GM23338 (cell line): Measurements from ENCODE around the gene ZKSCAN8. TPM values are rescaled to one million over a fixed set of nuclear protein-coding genes. Genes with fewer than 3 reads are reported as not detected.
A peak's percentile ranks its signal among the peaks of the same experiment; 100 is the strongest.

Source experiments
- ATAC-seq: fragments of 200-7000 bp; cut with Tn5 transposase; 3 replicates; pipeline ENCODE4 v1.9.1; 2020
- DNase-seq: peaks from one replicate; pipeline ENCODE4 v3.0.0-alpha.2; 2015; ENCODE audit warnings: low spot score
- H2AFZ ChIP-seq: fragments of 200-600 bp; sonication (generic); 2 replicates; pipeline ENCODE4 v1.8.0; 2016; ENCODE audit warnings: antibody characterized with exemption, mild to moderate bottlenecking, moderate library complexity
- H3F3A ChIP-seq: fragments of 200-600 bp; sonication (generic); replicated peaks from 2 replicates; pipeline ENCODE4 v1.8.0; 2017; ENCODE audit warnings: antibody characterized with exemption, mixed run types, low read depth
- H3K27ac ChIP-seq: fragments of 200-600 bp; sonication (generic); 2 replicates; pipeline ENCODE4 v1.6.1; 2016; ENCODE audit warnings: low read depth
- H3K27me3 ChIP-seq: fragments of 200-600 bp; sonication (generic); 2 replicates; pipeline ENCODE4 v1.8.0; 2016; ENCODE audit warnings: mild to moderate bottlenecking, mixed run types, moderate library complexity; ENCODE audit not compliant: insufficient read depth
- H3K36me3 ChIP-seq: fragments of 200-600 bp; sonication (generic); 2 replicates; pipeline ENCODE4 v1.8.0; 2016; ENCODE audit warnings: mild to moderate bottlenecking; ENCODE audit not compliant: insufficient read depth
- H3K4me1 ChIP-seq: fragments of 200-600 bp; sonication (generic); 2 replicates; pipeline ENCODE4 v1.8.0; 2016; ENCODE audit warnings: mild to moderate bottlenecking, moderate library complexity; ENCODE audit not compliant: insufficient read depth
- H3K4me2 ChIP-seq: fragments of 200-600 bp; sonication (generic); 2 replicates; pipeline ENCODE4 v1.7.1; 2017; ENCODE audit warnings: mixed run types
- H3K4me3 ChIP-seq: fragments of 200-600 bp; sonication (generic); 2 replicates; pipeline ENCODE4 v1.6.1; 2016; ENCODE audit warnings: mixed run types
- H3K79me2 ChIP-seq: fragments of 200-600 bp; sonication (generic); replicated peaks from 2 replicates; pipeline ENCODE4 v1.8.0; 2017; ENCODE audit warnings: mild to moderate bottlenecking; ENCODE audit not compliant: insufficient read depth
- H3K9me2 ChIP-seq: fragments of 200-600 bp; sonication (generic); 2 replicates; pipeline ENCODE4 v1.8.0; 2017; ENCODE audit not compliant: insufficient read depth
- H4K20me1 ChIP-seq: fragments of 200-600 bp; sonication (generic); replicated peaks from 2 replicates; pipeline ENCODE4 v1.8.0; 2017; ENCODE audit warnings: mild to moderate bottlenecking; ENCODE audit not compliant: insufficient read depth
- H3K27ac Mint-ChIP-seq: 2 replicates; pipeline ENCODE4 v1.8.0; 2020; ENCODE audit warnings: inconsistent platforms, mild to moderate bottlenecking, moderate library complexity, mixed read lengths
- H3K27me3 Mint-ChIP-seq: 3 replicates; pipeline ENCODE4 v1.8.0; 2022; ENCODE audit warnings: low read depth, mild to moderate bottlenecking, moderate library complexity, mixed read lengths, inconsistent platforms; ENCODE audit not compliant: insufficient read depth, poor library complexity
- H3K36me3 Mint-ChIP-seq: 3 replicates; pipeline ENCODE4 v1.8.0; 2021; ENCODE audit warnings: low read depth, mild to moderate bottlenecking, inconsistent platforms, moderate library complexity, mixed read lengths
- H3K4me1 Mint-ChIP-seq: 3 replicates; pipeline ENCODE4 v1.8.0; 2020; ENCODE audit warnings: mild to moderate bottlenecking, inconsistent platforms, mixed read lengths
- H3K4me3 Mint-ChIP-seq: 3 replicates; pipeline ENCODE4 v1.8.0; 2021; ENCODE audit warnings: moderate library complexity, mild to moderate bottlenecking, inconsistent platforms, mixed read lengths
- H3K9me3 Mint-ChIP-seq: 3 replicates; pipeline ENCODE4 v1.8.0; 2020; ENCODE audit warnings: moderate library complexity, mild to moderate bottlenecking, inconsistent platforms, mixed read lengths
- CREB1 ChIP-seq: fragments of 250-450 bp; sonication (Bioruptor Pico); IDR thresholded peaks from 2 replicates; pipeline ENCODE4 v1.5.0; 2020; ENCODE audit warnings: low read depth, mild to moderate bottlenecking, moderate library complexity
- EZH2 ChIP-seq: fragments of 200-600 bp; sonication (generic); IDR thresholded peaks from one replicate; pipeline ENCODE4 v1.8.0; 2017; ENCODE audit warnings: antibody characterized with exemption, mild to moderate bottlenecking, low read depth; ENCODE audit not compliant: unreplicated experiment
- EZH2phosphoT487 ChIP-seq: fragments of 200-600 bp; sonication (generic); IDR thresholded peaks from one replicate; pipeline ENCODE4 v1.8.1; 2018; ENCODE audit warnings: antibody characterized with exemption; ENCODE audit not compliant: unreplicated experiment
- JUNB ChIP-seq: IDR thresholded peaks from one replicate; pipeline ENCODE4 v1.6.1; 2016; ENCODE audit warnings: antibody characterized with exemption; ENCODE audit not compliant: unreplicated experiment
- NANOG ChIP-seq: IDR thresholded peaks from 2 replicates; pipeline ENCODE4 v1.6.1; 2016; ENCODE audit warnings: antibody characterized with exemption, borderline replicate concordance
- POLR2AphosphoS5 ChIP-seq: IDR thresholded peaks from 2 replicates; pipeline ENCODE4 v1.6.1; 2016; ENCODE audit warnings: antibody characterized with exemption, low read depth
- STAT1 ChIP-seq: IDR thresholded peaks from one replicate; pipeline ENCODE4 v1.6.1; 2016; ENCODE audit warnings: antibody characterized with exemption; ENCODE audit not compliant: unreplicated experiment
- ZNF114 ChIP-seq: fragments of 250-450 bp; sonication (Bioruptor Pico); IDR thresholded peaks from 2 replicates; pipeline ENCODE4 v1.5.0; 2020; ENCODE audit warnings: mild to moderate bottlenecking, moderate library complexity
- polyA plus RNA-seq: library from polyadenylated mRNA; unstranded; fragments of >200 nt; fragmentation: Nextera tagmentation; extraction: Ambion mirVana; gene quantifications from 2 replicates; pipeline ENCODE4 v1.2.1, GENCODE V29; 2016
- total RNA-seq: library from RNA; depleted of rRNA; stranded (reverse); fragments of >200 nt; shearing (Covaris generic); gene quantifications from 2 replicates; pipeline ENCODE4 v1.2.3, GENCODE V29; 2014
- TF ChIP-seq, protein P1 (sequence below): IDR thresholded peaks from one replicate; pipeline ENCODE4 v1.6.1; 2018; ENCODE audit warnings: antibody characterized with exemption; ENCODE audit not compliant: unreplicated experiment
- TF ChIP-seq, protein P2 (sequence below): IDR thresholded peaks from 2 replicates; pipeline ENCODE4 v1.6.1; 2016; ENCODE audit warnings: antibody characterized with exemption
- TF ChIP-seq, protein P3 (sequence below), 2 experiments: fragments of 200-600 bp in 1 of 2; sonication (generic) in 1 of 2; conservative IDR thresholded peaks; 2 replicates each; pipeline versions ENCODE4 v1.5.1 to v1.6.1; 2016 to 2017; ENCODE audit warnings: antibody characterized with exemption in 2 of 2, low read depth in 2 of 2, mild to moderate bottlenecking in 2 of 2, moderate library complexity in 1 of 2

The ZKSCAN8 gene
- total and polyA plus RNA-seq, 2 experiments from 2014 or later: 4.2 to 22.6 TPM

GRCh38 chr6:28104392-28105244 lies 37.1 kb upstream of the ZKSCAN8 start (continued):
- TF ChIP-seq, protein P1, sequence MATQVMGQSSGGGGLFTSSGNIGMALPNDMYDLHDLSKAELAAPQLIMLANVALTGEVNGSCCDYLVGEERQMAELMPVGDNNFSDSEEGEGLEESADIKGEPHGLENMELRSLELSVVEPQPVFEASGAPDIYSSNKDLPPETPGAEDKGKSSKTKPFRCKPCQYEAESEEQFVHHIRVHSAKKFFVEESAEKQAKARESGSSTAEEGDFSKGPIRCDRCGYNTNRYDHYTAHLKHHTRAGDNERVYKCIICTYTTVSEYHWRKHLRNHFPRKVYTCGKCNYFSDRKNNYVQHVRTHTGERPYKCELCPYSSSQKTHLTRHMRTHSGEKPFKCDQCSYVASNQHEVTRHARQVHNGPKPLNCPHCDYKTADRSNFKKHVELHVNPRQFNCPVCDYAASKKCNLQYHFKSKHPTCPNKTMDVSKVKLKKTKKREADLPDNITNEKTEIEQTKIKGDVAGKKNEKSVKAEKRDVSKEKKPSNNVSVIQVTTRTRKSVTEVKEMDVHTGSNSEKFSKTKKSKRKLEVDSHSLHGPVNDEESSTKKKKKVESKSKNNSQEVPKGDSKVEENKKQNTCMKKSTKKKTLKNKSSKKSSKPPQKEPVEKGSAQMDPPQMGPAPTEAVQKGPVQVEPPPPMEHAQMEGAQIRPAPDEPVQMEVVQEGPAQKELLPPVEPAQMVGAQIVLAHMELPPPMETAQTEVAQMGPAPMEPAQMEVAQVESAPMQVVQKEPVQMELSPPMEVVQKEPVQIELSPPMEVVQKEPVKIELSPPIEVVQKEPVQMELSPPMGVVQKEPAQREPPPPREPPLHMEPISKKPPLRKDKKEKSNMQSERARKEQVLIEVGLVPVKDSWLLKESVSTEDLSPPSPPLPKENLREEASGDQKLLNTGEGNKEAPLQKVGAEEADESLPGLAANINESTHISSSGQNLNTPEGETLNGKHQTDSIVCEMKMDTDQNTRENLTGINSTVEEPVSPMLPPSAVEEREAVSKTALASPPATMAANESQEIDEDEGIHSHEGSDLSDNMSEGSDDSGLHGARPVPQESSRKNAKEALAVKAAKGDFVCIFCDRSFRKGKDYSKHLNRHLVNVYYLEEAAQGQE: no peak
- TF ChIP-seq CREB1 (CRISPR knock-in tag) (no peak), STAT1 (no peak), POLR2AphosphoS5 (peak; percentile 81)
- TF ChIP-seq, protein P2, sequence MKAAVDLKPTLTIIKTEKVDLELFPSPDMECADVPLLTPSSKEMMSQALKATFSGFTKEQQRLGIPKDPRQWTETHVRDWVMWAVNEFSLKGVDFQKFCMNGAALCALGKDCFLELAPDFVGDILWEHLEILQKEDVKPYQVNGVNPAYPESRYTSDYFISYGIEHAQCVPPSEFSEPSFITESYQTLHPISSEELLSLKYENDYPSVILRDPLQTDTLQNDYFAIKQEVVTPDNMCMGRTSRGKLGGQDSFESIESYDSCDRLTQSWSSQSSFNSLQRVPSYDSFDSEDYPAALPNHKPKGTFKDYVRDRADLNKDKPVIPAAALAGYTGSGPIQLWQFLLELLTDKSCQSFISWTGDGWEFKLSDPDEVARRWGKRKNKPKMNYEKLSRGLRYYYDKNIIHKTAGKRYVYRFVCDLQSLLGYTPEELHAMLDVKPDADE: peak; percentile 53

DNA sequence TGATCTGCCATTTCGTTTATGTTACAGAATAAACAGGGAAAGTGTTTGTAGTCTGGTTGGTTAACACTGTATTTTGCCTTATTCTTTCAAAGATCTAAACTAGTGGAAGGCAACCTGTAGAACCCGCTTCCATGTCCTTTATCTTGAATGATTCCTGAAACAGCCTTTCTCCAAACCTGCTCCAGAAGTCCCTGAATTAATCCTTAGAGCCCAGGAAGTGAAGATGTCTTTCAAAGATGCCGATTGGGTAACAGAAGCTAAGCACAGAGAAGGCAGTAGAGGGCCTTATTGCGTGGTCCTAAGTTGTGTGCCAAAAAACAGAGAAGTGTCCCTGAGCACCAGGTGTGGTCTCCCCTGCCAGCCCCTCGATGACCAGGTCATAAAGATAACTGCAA lies 36.4 kb upstream of the ZKSCAN8 start:
- peak; percentile 53 for ATAC-seq
- no peaks in the 10 kb centered on the region; the same call in 1 of the 3 replicates for H3K9me3 Mint-ChIP-seq
- peak; percentile 34 for DNase-seq
- no peaks in the 10 kb centered on the region for H3K4me1 Mint-ChIP-seq
- Histone ChIP-seq H3K9me2 (no peaks in the 10 kb centered on the region), H2AFZ (peak overlapping the region; percentile 98), H3K27ac (no peak overlapping the region), H3K27me3 (peaks cover 26% of the 10 kb centered on the region; the same call in 1 of the 2 replicates), H3F3A (no peaks in the 10 kb centered on the region), H3K36me3 (no peaks in the 10 kb centered on the region), H4K20me1 (no peaks in the 10 kb centered on the region), H3K4me1 (no peaks in the 10 kb centered on the region), H3K4me2 (peak overlapping the region; percentile 94), H3K4me3 (peak overlapping the region; percentile 89), H3K79me2 (no peaks in the 10 kb centered on the region)
- peak overlapping the region; percentile 76 for H3K4me3 Mint-ChIP-seq
- H3K36me3 Mint-ChIP-seq: no peaks in the 10 kb centered on the region
- H3K27ac Mint-ChIP-seq: no peak overlapping the region
- H3K27me3 Mint-ChIP-seq: peaks cover 11% of the 10 kb centered on the region
- no peak for TF ChIP-seq EZH2phosphoT487
- TF ChIP-seq POLR2AphosphoS5: no peak
- no peak for TF ChIP-seq NANOG
- no peak for TF ChIP-seq JUNB
- TF ChIP-seq ZNF114 (CRISPR knock-in tag): no peak
- TF ChIP-seq, protein P3, sequence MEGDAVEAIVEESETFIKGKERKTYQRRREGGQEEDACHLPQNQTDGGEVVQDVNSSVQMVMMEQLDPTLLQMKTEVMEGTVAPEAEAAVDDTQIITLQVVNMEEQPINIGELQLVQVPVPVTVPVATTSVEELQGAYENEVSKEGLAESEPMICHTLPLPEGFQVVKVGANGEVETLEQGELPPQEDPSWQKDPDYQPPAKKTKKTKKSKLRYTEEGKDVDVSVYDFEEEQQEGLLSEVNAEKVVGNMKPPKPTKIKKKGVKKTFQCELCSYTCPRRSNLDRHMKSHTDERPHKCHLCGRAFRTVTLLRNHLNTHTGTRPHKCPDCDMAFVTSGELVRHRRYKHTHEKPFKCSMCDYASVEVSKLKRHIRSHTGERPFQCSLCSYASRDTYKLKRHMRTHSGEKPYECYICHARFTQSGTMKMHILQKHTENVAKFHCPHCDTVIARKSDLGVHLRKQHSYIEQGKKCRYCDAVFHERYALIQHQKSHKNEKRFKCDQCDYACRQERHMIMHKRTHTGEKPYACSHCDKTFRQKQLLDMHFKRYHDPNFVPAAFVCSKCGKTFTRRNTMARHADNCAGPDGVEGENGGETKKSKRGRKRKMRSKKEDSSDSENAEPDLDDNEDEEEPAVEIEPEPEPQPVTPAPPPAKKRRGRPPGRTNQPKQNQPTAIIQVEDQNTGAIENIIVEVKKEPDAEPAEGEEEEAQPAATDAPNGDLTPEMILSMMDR (conservative IDR thresholded peaks at IDR 0.05; ENCODE audit: low read depth in 2 of 2): no peak; a peak in 1 of 4 replicates
- no peak for TF ChIP-seq CREB1 (CRISPR knock-in tag)
- TF ChIP-seq, protein P2: no peak
- no peak for TF ChIP-seq STAT1
- no peak for TF ChIP-seq EZH2
